ENCODE data around the gene HMCN2. TPM values are rescaled to one million over a fixed set of nuclear protein-coding genes. Genes with fewer than 3 reads are reported as not detected.

Gene HMCN2
- total and polyA plus RNA-seq, 2 donors (not counting 3 experiments of a cell fraction or from before 2014, with no cell fraction given), result 0.04 to 0.24 TPM

GRCh38 chr9:130254747-130255630 lies 10.6 kb upstream of the HMCN2 start:
- H3K36me3 ChIP-seq (ENCODE audit: control insufficient read depth in 2 of 2, extremely low read depth in 1 of 2, insufficient read depth in 2 of 2, low read length in 2 of 2), result no peaks in the 10 kb centered on the region
- ChIA-PET POLR2A (no interaction called here), CTCF (interaction anchor here (1.1 to 1.7 kb wide), 2 partner anchors 12 to 19 kb away, joined by 4 to 8 read pairs; no protein-coding TSS in a partner anchor)
- no peaks in the 10 kb centered on the region for H3K4me1 ChIP-seq (ENCODE audit: control insufficient read depth, extremely low read depth, insufficient read depth, low read length)
- peaks cover 5 to 21% of the 10 kb centered on the region in 2 experiments for H3K27me3 ChIP-seq (ENCODE audit: control insufficient read depth in 2 of 2, insufficient read depth in 2 of 2, low read length in 2 of 2)
- DNase-seq (ENCODE audit: low read depth, low spot score) (no peak), FAIRE-seq (no peak)
- no peak overlapping the region for H3K9ac ChIP-seq (replicated peaks; ENCODE audit: extremely low read depth, insufficient read depth, low read length)
- H3K27ac ChIP-seq (ENCODE audit: insufficient read depth, low read depth, low read length), result no peak overlapping the region
- no peaks in the 10 kb centered on the region for H3K9me3 ChIP-seq (replicated peaks; ENCODE audit: control insufficient read depth, insufficient read depth, low read length)
- H4K20me1 ChIP-seq (replicated peaks; ENCODE audit: control insufficient read depth, extremely low read depth, insufficient read depth, low read length), result no peaks in the 10 kb centered on the region
- H3K9me1 ChIP-seq (replicated peaks; ENCODE audit: control insufficient read depth, extremely low read depth, insufficient read depth, low read length), result no peaks in the 10 kb centered on the region
- intact Hi-C loops (cut with micrococcal nuclease), result no loop called here
- H2AFZ ChIP-seq (ENCODE audit: low read depth, low read length), result no peak overlapping the region
- no peak overlapping the region for H3K4me2 ChIP-seq (ENCODE audit: insufficient read depth, low read length)
- H3K79me2 ChIP-seq (ENCODE audit: control insufficient read depth, insufficient read depth, low read length), result no peaks in the 10 kb centered on the region
- no TSS peak for BruUV-seq (replicated peaks)
- H3K4me3 ChIP-seq (replicated peaks in 1 of 3; ENCODE audit: insufficient read depth in 1 of 3, low read depth in 1 of 3, low read length in 3 of 3), result no peak overlapping the region
- dilution Hi-C loops (cut with MboI; ENCODE audit: extremely low pct_ligation_motif_present, low sequenced_read_pairs), result no loop called here
- TF ChIP-seq POLR2AphosphoS5 (IDR thresholded peaks at IDR 0.05; ENCODE audit: insufficient read depth, low read depth, low read length) (no peak), GATA2 (IDR thresholded peaks at IDR 0.05; ENCODE audit: insufficient read depth, insufficient read length, low read depth, low read length) (no peak), MYC (IDR thresholded peaks at IDR 0.05; ENCODE audit: low read depth, low read length) (no peak)
- TF ChIP-seq, protein P1, sequence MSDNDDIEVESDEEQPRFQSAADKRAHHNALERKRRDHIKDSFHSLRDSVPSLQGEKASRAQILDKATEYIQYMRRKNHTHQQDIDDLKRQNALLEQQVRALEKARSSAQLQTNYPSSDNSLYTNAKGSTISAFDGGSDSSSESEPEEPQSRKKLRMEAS (IDR thresholded peaks at IDR 0.05; ENCODE audit: insufficient read depth, insufficient read length), result no peak

- BruUV-seq (replicated peaks), result no TSS peak
- intact Hi-C loops (cut with micrococcal nuclease), result no loop called here
Observed at GRCh38 chr9:130255631-130256134, 9.9 kb upstream of the HMCN2 start.

More at GRCh38 chr9:130255631-130256134, 9.9 kb upstream of the HMCN2 start:
- FAIRE-seq (no peak), DNase-seq (ENCODE audit: low read depth, low spot score) (no peak)
- no peaks in the 10 kb centered on the region for H3K36me3 ChIP-seq (ENCODE audit: control insufficient read depth in 2 of 2, extremely low read depth in 1 of 2, insufficient read depth in 2 of 2, low read length in 2 of 2)
- H3K79me2 ChIP-seq (ENCODE audit: control insufficient read depth, insufficient read depth, low read length), result no peaks in the 10 kb centered on the region
- H3K9me3 ChIP-seq (replicated peaks; ENCODE audit: control insufficient read depth, insufficient read depth, low read length), result no peaks in the 10 kb centered on the region
- dilution Hi-C loops (cut with MboI; ENCODE audit: extremely low pct_ligation_motif_present, low sequenced_read_pairs), result no loop called here
- no peaks in the 10 kb centered on the region for H3K4me1 ChIP-seq (ENCODE audit: control insufficient read depth, extremely low read depth, insufficient read depth, low read length)
- no peaks in the 10 kb centered on the region for H3K9me1 ChIP-seq (replicated peaks; ENCODE audit: control insufficient read depth, extremely low read depth, insufficient read depth, low read length)
- H3K4me3 ChIP-seq (replicated peaks in 1 of 3; ENCODE audit: insufficient read depth in 1 of 3, low read depth in 1 of 3, low read length in 3 of 3), result no peak overlapping the region
- no peak for TF ChIP-seq GATA2 (IDR thresholded peaks at IDR 0.05; ENCODE audit: insufficient read depth, insufficient read length, low read depth, low read length)
- TF ChIP-seq, protein P1 (IDR thresholded peaks at IDR 0.05; ENCODE audit: insufficient read depth, insufficient read length), result no peak
- TF ChIP-seq EZH2 (IDR thresholded peaks at IDR 0.05; ENCODE audit: borderline replicate concordance, low read depth, low read length, severe bottlenecking), result no peak
- TF ChIP-seq JUN (IDR thresholded peaks at IDR 0.05; ENCODE audit: borderline replicate concordance, insufficient read depth, insufficient read length, low read depth), result no peak
- TF ChIP-seq, protein P2, sequence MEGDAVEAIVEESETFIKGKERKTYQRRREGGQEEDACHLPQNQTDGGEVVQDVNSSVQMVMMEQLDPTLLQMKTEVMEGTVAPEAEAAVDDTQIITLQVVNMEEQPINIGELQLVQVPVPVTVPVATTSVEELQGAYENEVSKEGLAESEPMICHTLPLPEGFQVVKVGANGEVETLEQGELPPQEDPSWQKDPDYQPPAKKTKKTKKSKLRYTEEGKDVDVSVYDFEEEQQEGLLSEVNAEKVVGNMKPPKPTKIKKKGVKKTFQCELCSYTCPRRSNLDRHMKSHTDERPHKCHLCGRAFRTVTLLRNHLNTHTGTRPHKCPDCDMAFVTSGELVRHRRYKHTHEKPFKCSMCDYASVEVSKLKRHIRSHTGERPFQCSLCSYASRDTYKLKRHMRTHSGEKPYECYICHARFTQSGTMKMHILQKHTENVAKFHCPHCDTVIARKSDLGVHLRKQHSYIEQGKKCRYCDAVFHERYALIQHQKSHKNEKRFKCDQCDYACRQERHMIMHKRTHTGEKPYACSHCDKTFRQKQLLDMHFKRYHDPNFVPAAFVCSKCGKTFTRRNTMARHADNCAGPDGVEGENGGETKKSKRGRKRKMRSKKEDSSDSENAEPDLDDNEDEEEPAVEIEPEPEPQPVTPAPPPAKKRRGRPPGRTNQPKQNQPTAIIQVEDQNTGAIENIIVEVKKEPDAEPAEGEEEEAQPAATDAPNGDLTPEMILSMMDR (IDR thresholded peaks at IDR 0.05; ENCODE audit: extremely low read depth in 1 of 2, insufficient read depth in 1 of 2, low read depth in 1 of 2, low read length in 2 of 2), result no peak
- TF ChIP-seq POLR2A (IDR thresholded peaks at IDR 0.05; ENCODE audit: low read depth, low read length), result no peak
- no peak for TF ChIP-seq FOS (IDR thresholded peaks at IDR 0.05; ENCODE audit: borderline replicate concordance, insufficient read depth, low read length)
- no peak for TF ChIP-seq MYC (IDR thresholded peaks at IDR 0.05; ENCODE audit: low read depth, low read length)
- no peak for TF ChIP-seq POLR2AphosphoS5 (IDR thresholded peaks at IDR 0.05; ENCODE audit: insufficient read depth, low read depth, low read length)
- peaks cover 7 to 21% of the 10 kb centered on the region in 2 experiments for H3K27me3 ChIP-seq (ENCODE audit: control insufficient read depth in 2 of 2, insufficient read depth in 2 of 2, low read length in 2 of 2)
- no peak overlapping the region for H2AFZ ChIP-seq (ENCODE audit: low read depth, low read length)
- H3K27ac ChIP-seq (ENCODE audit: insufficient read depth, low read depth, low read length), result no peak overlapping the region
- no peaks in the 10 kb centered on the region for H4K20me1 ChIP-seq (replicated peaks; ENCODE audit: control insufficient read depth, extremely low read depth, insufficient read depth, low read length)
- POLR2A ChIA-PET, result no interaction called here
- H3K4me2 ChIP-seq (ENCODE audit: insufficient read depth, low read length), result no peak overlapping the region
- CTCF ChIA-PET, result interaction anchor here (1.0 to 1.7 kb wide), 2 partner anchors 10 to 13 kb away, joined by 4 to 8 read pairs; no protein-coding TSS in a partner anchor
- no peak overlapping the region for H3K9ac ChIP-seq (replicated peaks; ENCODE audit: extremely low read depth, insufficient read depth, low read length)
